IPS-18c (cell line): Measurements from ENCODE around the gene INPP5F.

Source experiments
- H3K4me3 ChIP-seq: 2 replicates; pipeline ENCODE4 v1.7.0; 2013; ENCODE audit warnings: low read depth, mild to moderate bottlenecking, low read length, moderate library complexity; ENCODE audit not compliant: insufficient read depth
- H3K9me3 ChIP-seq: one replicate; pipeline ENCODE4 v1.6.1; 2013; ENCODE audit warnings: mild to moderate bottlenecking, low read length, moderate library complexity; ENCODE audit not compliant: control insufficient read depth, insufficient read depth

Gene INPP5F

DNA sequence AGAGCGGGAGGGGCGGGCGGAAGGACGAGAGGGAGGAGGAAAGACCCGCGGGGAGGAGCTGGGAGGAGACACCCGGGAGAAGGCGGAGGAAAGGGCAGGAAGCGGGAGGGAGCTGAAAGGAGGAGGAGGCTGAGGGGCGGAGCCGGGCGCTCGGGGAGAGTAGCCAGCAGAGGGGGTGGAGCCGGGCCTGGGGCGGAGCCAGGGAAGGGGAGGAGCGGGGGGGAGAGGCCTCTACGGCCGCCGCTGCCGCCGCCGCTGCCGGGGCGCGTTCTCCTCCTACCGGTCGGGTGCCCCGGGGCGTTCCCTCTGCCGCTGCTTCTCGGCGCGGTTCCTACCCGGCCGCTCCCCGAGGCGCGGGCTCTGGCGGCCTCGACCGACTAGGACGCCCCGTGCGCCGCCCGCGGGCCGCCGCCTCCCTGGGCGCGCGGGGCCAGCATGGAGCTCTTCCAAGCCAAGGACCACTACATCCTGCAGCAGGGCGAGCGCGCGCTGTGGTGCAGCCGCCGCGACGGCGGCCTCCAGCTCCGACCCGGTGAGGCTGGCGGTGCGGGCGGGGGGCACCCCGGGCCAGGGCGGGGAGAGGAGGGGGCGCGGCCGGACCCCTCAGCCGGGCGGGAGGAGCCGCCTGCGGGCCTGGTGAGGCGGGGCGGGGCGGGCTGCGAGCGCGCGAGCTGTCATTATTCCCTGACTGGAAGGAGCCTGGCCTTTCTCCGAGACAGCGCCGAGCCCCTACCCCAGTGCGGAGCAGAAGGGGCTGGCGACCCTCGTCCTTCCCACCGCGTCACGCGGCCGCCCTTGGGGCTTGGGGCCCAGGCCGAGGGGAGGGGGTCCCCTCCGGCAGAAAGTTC is at the start of gene INPP5F:
INPP5F (plus strand) TSS at position 223 of the 848 bp plus-strand sequence; CDS start at position 436, 213 bp downstream.
- H3K9me3 ChIP-seq: peaks cover 2% of the 10 kb centered on the region
- H3K4me3 ChIP-seq: peak within 1 kb of the TSS; percentile 84

DNA sequence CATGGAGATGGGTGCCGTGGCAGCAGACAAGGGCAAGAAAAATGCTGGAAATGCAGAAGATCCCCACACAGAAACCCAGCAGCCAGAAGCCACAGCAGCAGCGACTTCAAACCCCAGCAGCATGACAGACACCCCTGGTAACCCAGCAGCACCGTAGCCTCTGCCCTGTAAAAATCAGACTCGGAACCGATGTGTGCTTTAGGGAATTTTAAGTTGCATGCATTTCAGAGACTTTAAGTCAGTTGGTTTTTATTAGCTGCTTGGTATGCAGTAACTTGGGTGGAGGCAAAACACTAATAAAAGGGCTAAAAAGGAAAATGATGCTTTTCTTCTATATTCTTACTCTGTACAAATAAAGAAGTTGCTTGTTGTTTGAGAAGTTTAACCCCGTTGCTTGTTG is 48.7 kb upstream of the INPP5F start:
- Histone ChIP-seq H3K4me3 (no peak overlapping the region), H3K9me3 (no peaks in the 10 kb centered on the region)

- H3K9me3 ChIP-seq: no peaks in the 10 kb centered on the region
- no peak overlapping the region for H3K4me3 ChIP-seq
Measured at GRCh38 chr10:119677904-119678755, 47.7 kb upstream of the INPP5F start.

- no peak overlapping the region for H3K4me3 ChIP-seq
- H3K9me3 ChIP-seq: no peaks in the 10 kb centered on the region
Measured at GRCh38 chr10:119679480-119679829, 46.4 kb upstream of the INPP5F start.

DNA sequence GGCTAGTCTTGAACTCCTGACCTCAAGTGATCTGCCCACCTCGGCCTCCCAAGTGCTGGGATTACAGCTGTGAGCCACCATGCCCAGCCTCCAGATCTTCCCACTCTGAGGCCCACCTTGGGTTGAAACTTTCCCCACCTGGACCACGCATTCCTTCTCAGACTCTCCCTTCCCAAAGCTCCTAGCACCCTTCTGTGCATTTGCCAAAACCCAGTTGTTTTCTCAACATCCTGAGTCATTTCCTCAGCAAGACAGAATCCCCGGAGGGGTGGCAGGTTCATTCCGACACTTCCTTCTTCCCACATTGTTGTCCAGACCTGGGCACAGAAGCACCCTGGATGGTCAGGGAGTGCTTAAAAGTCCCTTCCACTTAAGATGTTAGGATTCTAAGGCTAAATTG is 45.8 kb upstream of the INPP5F start:
- Histone ChIP-seq H3K4me3 (no peak overlapping the region), H3K9me3 (no peaks in the 10 kb centered on the region)

DNA sequence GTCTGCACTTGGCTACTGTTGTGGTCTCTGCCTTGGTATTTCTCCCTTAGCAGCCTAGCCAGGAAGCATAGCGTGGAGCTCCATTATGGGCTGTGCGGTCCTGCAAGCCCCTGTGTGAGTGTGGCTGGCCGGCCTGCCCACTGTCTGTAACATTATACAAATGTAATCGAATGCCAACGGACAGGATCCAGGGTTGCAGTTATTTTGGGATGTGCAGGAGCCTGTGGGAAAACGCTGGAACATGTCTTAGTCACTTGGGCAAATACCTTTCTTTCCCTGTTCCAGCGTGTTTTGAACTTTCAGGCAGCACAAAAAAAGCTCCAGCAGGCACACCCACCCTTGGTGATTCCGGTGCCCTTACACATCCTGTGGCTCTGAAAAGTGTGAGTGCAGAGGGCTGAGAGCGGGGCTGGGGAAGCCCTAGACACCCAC is 45.2 kb upstream of the INPP5F start:
- H3K4me3 ChIP-seq: no peak overlapping the region
- no peaks in the 10 kb centered on the region for H3K9me3 ChIP-seq

DNA sequence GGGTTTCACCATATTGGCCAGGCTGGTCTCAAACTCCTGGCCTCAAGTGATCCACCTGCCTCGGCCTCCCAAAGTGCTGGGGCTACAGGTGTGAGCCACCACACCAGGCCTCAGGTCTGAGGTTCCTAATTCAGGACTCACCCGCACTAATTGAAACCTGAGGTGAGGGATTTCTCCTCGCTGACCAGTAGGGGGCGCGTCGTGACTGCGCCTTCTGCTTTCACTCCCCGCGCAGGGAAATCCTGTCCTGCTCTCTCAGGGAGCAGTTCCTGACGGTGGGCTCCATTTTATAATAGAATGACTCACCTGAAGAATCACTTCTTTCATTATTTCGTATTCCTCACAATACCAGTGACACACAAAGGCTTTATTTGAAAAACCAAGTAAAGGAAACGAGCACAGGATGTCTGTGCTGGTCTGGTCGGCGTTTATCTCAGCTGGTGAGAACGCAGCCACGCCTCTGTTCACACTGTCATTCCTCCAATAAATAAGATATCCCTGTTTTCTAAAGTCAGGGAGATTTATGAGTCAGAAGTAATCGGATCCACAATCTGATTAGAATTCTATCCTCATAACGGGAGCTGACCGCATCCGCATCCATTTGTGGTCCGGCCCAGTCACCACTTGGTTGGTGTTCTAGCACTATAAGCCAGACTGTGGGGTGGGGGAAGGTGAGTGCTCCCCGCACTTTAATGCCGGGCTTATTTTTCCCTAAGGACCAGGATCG is 39.2 kb upstream of the INPP5F start:
- Histone ChIP-seq H3K4me3 (peak overlapping the region; percentile 55), H3K9me3 (no peaks in the 10 kb centered on the region)

- Histone ChIP-seq H3K4me3 (peak overlapping the region; percentile 55), H3K9me3 (no peaks in the 10 kb centered on the region)
Measured at GRCh38 chr10:119687192-119688032, 38.4 kb upstream of the INPP5F start.

DNA sequence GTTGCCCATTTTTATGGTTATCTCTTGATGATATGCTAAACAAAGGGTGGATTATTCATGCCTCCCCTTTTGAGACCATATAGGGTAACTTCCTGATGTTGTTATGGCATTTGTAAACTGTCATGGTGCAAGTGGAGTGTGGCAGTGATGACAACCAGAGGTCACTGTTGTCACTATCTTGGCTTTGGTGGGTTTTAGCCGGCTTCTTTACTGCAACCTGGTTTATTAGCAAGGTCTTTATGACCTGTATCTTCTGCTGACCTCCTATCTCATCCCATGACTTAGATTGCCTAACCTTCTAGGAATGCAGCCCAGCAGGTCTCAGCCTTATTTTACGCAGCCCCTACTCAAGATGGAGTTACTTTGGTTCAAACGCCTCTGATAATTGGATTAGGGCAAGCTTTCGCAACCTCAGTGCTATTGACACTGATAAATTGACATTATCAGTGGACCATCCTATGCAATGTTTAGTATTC is 37.8 kb upstream of the INPP5F start:
- no peaks in the 10 kb centered on the region for H3K9me3 ChIP-seq
- peak overlapping the region; percentile 17; the same call in 1 of the 2 replicates for H3K4me3 ChIP-seq

GRCh38 chr10:119689016-119689580 is 36.8 kb upstream of the INPP5F start:
- Histone ChIP-seq H3K9me3 (no peaks in the 10 kb centered on the region), H3K4me3 (no peak overlapping the region)

- Histone ChIP-seq H3K4me3 (no peak overlapping the region), H3K9me3 (no peaks in the 10 kb centered on the region)
Measured at GRCh38 chr10:119691726-119692125, 34.1 kb upstream of the INPP5F start.

GRCh38 chr10:119693262-119693957 is 32.4 kb upstream of the INPP5F start:
- Histone ChIP-seq H3K9me3 (no peaks in the 10 kb centered on the region), H3K4me3 (no peak overlapping the region)

GRCh38 chr10:119694608-119695007 is 31.2 kb upstream of the INPP5F start:
- no peaks in the 10 kb centered on the region for H3K9me3 ChIP-seq
- H3K4me3 ChIP-seq: no peak overlapping the region

- Histone ChIP-seq H3K4me3 (no peak overlapping the region), H3K9me3 (no peaks in the 10 kb centered on the region)
Measured at GRCh38 chr10:119700321-119700954, 25.4 kb upstream of the INPP5F start.

DNA sequence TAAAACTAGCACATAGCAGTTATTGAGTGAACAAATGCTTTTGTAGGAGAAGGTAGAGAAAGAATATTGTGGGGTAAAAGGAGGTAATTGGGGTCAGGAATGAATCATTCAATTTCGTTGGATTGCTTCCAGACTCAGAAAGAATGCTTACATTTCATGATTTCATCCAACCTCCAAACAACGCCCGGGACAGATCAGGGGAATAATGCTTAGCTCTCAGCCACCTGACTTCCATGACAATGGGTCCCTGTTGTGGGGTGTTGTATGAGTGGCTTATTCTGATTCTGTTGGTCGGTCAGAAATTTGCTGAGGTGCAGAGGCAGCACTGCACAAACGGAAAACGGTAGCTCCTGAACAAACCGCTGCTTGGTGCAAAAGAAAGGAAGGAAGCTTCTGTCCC is 24.0 kb upstream of the INPP5F start:
- Histone ChIP-seq H3K4me3 (no peak overlapping the region), H3K9me3 (no peaks in the 10 kb centered on the region)
